Astrocyte of the spinal cord (primary cell): ENCODE data around the gene DCN.

ENCODE experiments used
- DNase-seq: peaks from one replicate; pipeline ENCODE4 v3.0.0; 2011; ENCODE audit warnings: low read depth, low spot score
- H3K4me3 ChIP-seq: 2 replicates; pipeline ENCODE4 v1.5.1; 2011; ENCODE audit warnings: low read depth, mild to moderate bottlenecking, low read length, moderate library complexity
- in situ Hi-C: cut with HindIII; loops from 2 replicates; pipeline ENCODE4 v1.10.0; 2017; ENCODE audit warnings: low sequenced_read_pairs
- TF ChIP-seq, protein P1 (sequence below): IDR thresholded peaks from 2 replicates; pipeline ENCODE4 v1.5.1; 2012; ENCODE audit warnings: low read depth, mild to moderate bottlenecking, low read length, inconsistent platforms

Gene DCN

DNA sequence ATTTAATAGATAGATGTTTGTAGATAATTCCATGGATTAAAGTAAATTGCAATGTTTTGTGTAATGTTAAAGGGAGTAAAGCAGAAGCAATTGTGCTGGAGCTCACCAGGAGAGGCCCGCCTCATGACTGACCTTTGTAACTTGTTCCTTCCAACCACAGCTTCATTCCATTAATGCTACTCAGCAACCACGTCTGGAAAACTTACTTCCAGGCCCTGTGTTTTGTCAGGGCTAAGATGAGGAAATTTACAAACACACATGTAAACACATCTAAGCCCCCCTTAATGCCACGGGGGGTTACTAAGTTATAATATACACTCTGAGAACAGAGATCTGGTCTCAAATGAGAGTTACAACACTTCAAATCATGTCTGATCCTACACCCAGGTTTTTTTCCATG, 83.7 kb downstream of the DCN start:
- DNase-seq, result peak; percentile 95
- in situ Hi-C loops, result no loop called here

DNA sequence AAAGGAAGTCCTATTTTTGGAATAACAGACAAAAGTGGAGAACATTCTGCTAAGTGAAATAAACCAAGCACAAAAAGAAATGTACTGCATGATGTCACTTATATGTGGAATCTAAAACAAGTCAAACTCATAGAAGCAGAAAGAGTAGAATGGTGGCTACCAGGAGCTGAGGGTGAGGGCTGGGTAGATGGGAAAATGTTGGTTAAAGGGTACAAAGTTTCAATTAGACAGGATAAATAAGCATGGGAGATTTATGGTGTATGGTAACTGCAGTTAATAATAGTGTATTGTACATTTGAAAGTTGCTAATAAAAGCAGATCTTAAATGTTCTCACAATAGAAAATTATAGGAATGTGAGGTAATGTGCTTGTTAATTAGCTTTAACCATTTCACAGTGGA, 84.2 kb downstream of the DCN start:
- DNase-seq, result no peak
- in situ Hi-C loops, result no loop called here
- TF ChIP-seq, protein P1, sequence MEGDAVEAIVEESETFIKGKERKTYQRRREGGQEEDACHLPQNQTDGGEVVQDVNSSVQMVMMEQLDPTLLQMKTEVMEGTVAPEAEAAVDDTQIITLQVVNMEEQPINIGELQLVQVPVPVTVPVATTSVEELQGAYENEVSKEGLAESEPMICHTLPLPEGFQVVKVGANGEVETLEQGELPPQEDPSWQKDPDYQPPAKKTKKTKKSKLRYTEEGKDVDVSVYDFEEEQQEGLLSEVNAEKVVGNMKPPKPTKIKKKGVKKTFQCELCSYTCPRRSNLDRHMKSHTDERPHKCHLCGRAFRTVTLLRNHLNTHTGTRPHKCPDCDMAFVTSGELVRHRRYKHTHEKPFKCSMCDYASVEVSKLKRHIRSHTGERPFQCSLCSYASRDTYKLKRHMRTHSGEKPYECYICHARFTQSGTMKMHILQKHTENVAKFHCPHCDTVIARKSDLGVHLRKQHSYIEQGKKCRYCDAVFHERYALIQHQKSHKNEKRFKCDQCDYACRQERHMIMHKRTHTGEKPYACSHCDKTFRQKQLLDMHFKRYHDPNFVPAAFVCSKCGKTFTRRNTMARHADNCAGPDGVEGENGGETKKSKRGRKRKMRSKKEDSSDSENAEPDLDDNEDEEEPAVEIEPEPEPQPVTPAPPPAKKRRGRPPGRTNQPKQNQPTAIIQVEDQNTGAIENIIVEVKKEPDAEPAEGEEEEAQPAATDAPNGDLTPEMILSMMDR, result no peak
- H3K4me3 ChIP-seq, result no peak overlapping the region

More for the DNA sequence above, 83.7 kb downstream of the DCN start:
- H3K4me3 ChIP-seq, result no peak overlapping the region
- TF ChIP-seq, protein P1, result no peak

DNA sequence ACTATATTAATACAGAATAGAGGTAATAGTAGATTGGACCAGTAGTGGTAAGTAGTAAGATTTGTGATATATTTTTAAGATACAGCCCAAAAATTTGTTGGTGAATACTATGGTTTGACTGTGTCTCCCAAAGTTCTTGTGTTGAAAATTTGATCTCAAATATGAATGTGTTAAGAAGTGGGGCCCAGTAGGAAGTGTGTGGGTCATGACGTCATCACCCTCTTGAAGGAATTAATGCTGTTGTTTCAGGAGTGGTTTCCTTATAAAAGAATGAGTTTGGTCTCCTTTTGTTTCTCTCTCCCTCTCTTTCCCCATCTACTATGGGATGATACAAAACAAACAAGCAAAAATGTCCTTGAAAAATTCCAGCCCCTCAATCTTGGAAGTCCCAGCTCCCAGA, 87.7 kb downstream of the DCN start:
- TF ChIP-seq, protein P1, result no peak
- DNase-seq, result no peak
- in situ Hi-C loops, result no loop called here
- H3K4me3 ChIP-seq, result no peak overlapping the region

DNA sequence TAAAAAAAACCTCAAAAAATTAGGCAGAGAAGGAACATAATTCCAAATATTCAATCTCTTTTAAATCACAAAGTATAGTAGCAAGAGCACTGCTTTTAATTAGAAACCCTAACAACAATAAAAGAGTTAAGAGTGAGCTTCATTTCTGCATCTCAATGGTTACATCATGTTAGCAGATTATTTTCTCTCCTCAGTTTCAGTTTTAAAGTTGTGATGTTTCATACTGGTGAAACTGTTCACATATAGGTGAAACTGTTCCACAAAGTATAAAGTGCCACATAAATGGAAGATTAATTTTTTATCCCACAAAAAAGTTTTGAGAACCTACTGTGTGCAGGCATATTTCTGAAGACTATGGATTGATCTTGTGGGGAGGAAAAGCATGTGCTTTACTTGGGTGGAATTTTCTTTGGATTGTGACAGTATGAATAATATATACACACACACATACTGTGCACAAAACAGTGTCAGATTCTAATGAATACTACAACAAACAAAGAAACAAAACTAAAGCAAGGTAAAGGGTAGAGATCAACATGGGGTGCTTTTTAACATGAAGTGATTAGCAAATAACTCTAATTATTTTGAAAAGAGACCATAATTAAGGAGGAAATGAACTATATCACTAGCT, 88.5 kb downstream of the DCN start:
- no peak overlapping the region for H3K4me3 ChIP-seq
- in situ Hi-C loops, result no loop called here
- TF ChIP-seq, protein P1, result no peak
- DNase-seq, result peak; percentile 42

DNA sequence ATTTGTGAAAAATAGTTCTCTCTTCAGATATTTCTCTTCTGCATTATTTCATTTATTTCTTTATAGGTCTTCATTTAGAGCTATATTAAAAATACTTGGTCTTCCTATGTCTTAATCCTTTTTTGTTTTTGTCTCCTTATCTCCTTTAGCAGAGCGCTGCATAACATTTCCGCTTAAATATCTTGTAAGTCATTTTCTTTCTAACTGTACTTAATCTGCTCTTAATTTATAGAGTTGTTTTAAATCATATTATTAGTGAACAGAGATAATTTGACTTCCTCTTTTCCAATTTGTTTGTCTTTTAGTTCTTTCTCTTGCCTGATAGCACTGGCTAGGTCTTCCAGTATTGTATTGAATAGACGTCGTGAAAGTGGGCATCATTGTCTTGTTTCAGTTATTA, 89.3 kb downstream of the DCN start:
- TF ChIP-seq, protein P1, result no peak
- in situ Hi-C loops, result no loop called here
- no peak for DNase-seq
- no peak overlapping the region for H3K4me3 ChIP-seq

DNA sequence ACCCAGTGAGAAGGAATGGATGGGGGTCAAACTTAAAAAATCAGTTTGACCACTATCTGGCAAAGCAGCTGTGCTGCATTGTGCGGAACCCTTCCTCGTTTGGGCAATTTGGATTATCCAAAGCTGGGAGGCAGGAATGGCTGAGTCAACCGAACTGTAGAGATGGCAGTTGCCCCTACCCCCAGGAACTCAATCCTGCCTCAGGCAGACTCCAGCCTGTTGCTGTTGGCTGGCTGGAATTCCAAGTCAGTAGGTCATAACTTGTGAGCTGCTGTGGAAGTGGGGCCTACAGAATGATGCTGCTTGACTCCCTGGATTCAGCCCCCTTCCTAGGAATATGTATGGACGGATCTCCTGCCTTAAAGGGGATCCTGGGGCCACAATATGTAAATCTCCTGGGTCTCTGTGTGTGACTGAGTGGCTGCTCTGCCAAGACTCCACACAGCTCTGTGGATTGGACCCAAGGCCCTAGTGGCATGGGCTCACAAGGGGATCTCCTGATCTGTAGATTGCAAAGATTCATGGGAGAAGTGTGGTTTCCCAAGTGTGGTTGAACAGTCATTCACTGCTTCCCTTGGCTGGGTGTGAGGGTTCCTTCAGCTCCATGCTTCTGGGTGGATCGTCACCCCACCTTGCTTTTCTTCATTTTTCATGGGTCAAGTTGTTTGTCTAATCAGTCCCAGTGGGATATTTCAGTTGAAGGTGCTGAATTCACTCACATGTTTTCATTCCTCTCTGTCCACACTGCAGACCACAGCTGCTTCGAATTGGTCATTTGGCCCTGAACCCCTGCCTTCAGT, 90.5 kb downstream of the DCN start:
- TF ChIP-seq, protein P1, result no peak
- peak; percentile 29 for DNase-seq
- H3K4me3 ChIP-seq, result no peak overlapping the region
- in situ Hi-C loops, result no loop called here
